HCT116 (cell line): ENCODE measurements around the gene DCUN1D2. TPM values are rescaled to one million over a fixed set of nuclear protein-coding genes. Genes with fewer than 3 reads are reported as not detected.

Experiments used
- ATAC-seq: fragments of 200-7000 bp; cut with Tn5 transposase; 2 replicates; pipeline ENCODE4 v1.9.1; 2020; ENCODE audit warnings: mild to moderate bottlenecking, moderate library complexity
- BruUV-seq: library from RNA; stranded (reverse); fragments of 400-500 nt; replicated peaks from 2 replicates; lab custom pipeline; 2021; lab: Mats Ljungman, UMichigan
- CTCF ChIA-PET: fragments of 300-600 bp; sonication (Branson Sonifier 250); formaldehyde crosslinking; loops from one replicate; lab custom pipeline; 2021; ENCODE audit warnings: antibody characterized with exemption; lab: Charles Lee
- POLR2A ChIA-PET: fragments of 300-600, 350-600 bp; sonication (Branson Sonifier 250); formaldehyde crosslinking; loops from one replicate; lab custom pipeline; 2021; ENCODE audit warnings: antibody characterized with exemption; lab: Charles Lee
- RAD21 ChIA-PET, 2 experiments: fragments of 300-600 bp; sonication (Branson Sonifier 250); formaldehyde crosslinking; loops; one replicate each; lab custom pipeline; 2023; ENCODE audit warnings: low total read pairs in 2 of 2; ENCODE audit not compliant: uncharacterized antibody in 2 of 2, unreplicated experiment in 2 of 2, low non-redundant PET in 1 of 2; lab: Charles Lee
- DNase-seq: peaks from one replicate; pipeline ENCODE4 v3.0.0-alpha.2; 2010; ENCODE audit warnings: low read depth, low spot score
- H2AFZ ChIP-seq: fragments of 200-600 bp; shearing (Covaris generic), sonication (generic); 2 replicates; pipeline ENCODE4 v1.6.1; 2017; ENCODE audit warnings: low read depth, mixed run types, mixed read lengths, antibody characterized with exemption, low read length; ENCODE audit not compliant: poor library complexity, severe bottlenecking
- H3K27ac ChIP-seq: 2 replicates; pipeline ENCODE4 v1.5.1; 2012; ENCODE audit warnings: low read depth, low read length
- H3K27me3 ChIP-seq: fragments of 200-600 bp; sonication (generic); 2 replicates; pipeline ENCODE4 v1.6.1; 2016; ENCODE audit warnings: mixed run types, low read length, mixed read lengths; ENCODE audit not compliant: insufficient read depth
- H3K36me3 ChIP-seq, 2 experiments: fragments of 200-500 bp in 1 of 2; fragments of 200-600 bp in 1 of 2; sonication (Bioruptor generic) in 1 of 2; sonication (generic) in 1 of 2; 2 replicates each; pipeline versions ENCODE4 v1.5.1 to v1.6.1; 2014 to 2016; ENCODE audit warnings: low read length in 2 of 2, inconsistent platforms in 1 of 2, mixed read lengths in 1 of 2, mixed run types in 1 of 2; ENCODE audit not compliant: insufficient read depth in 2 of 2, control insufficient read depth in 1 of 2
- H3K4me1 ChIP-seq, 2 experiments: fragments of 200-600 bp in 1 of 2; sonication (generic) in 1 of 2; 2 replicates each; pipeline versions ENCODE4 v1.5.1 to v1.6.1; 2012 to 2017; ENCODE audit warnings: low read length in 2 of 2, inconsistent platforms in 1 of 2, mild to moderate bottlenecking in 1 of 2, mixed read lengths in 1 of 2, mixed run types in 1 of 2, moderate library complexity in 1 of 2; ENCODE audit not compliant: insufficient read depth in 2 of 2, control insufficient read depth in 1 of 2
- H3K4me2 ChIP-seq: fragments of 200-600 bp; sonication (generic); 2 replicates; pipeline ENCODE4 v1.6.1; 2017; ENCODE audit warnings: mixed run types, low read length, mixed read lengths
- H3K4me3 ChIP-seq, 2 experiments: fragments of 200-600 bp in 1 of 2; sonication (generic) in 1 of 2; replicated peaks in 1 of 2; 2 replicates each; pipeline ENCODE4 v1.5.1; 2011 to 2016; ENCODE audit warnings: low read length in 2 of 2, control low read depth in 1 of 2, low read depth in 1 of 2, mild to moderate bottlenecking in 1 of 2, mixed read lengths in 1 of 2, mixed run types in 1 of 2
- H3K79me2 ChIP-seq: fragments of 200-600 bp; sonication (generic); 2 replicates; pipeline ENCODE4 v1.6.1; 2017; ENCODE audit warnings: mild to moderate bottlenecking, mixed run types, low read length, moderate library complexity, mixed read lengths; ENCODE audit not compliant: insufficient read depth
- H3K9ac ChIP-seq: fragments of 200-600 bp; sonication (generic); 2 replicates; pipeline ENCODE4 v1.6.1; 2016; ENCODE audit warnings: low read length, mixed read lengths
- H3K9me2 ChIP-seq: fragments of 200-600 bp; sonication (generic), shearing (Covaris generic); 2 replicates; pipeline ENCODE4 v1.6.1; 2017; ENCODE audit warnings: mixed run types, mild to moderate bottlenecking, moderate library complexity; ENCODE audit not compliant: insufficient read depth
- H3K9me3 ChIP-seq, 2 experiments: fragments of 200-500 bp in 1 of 2; fragments of 200-600 bp in 1 of 2; sonication (Bioruptor generic) in 1 of 2; sonication (generic) in 1 of 2; 2 replicates each; pipeline ENCODE4 v1.6.1; 2014 to 2017; ENCODE audit warnings: low read length in 2 of 2, mixed read lengths in 2 of 2, inconsistent platforms in 1 of 2, low read depth in 1 of 2, mild to moderate bottlenecking in 1 of 2, mixed run types in 1 of 2, moderate library complexity in 1 of 2; ENCODE audit not compliant: control insufficient read depth in 1 of 2, insufficient read depth in 1 of 2
- H4K20me1 ChIP-seq: fragments of 200-600 bp; sonication (generic), shearing (Covaris generic); 2 replicates; pipeline ENCODE4 v1.6.1; 2017; ENCODE audit warnings: mixed run types, mild to moderate bottlenecking, moderate library complexity; ENCODE audit not compliant: insufficient read depth
- EZH2 ChIP-seq: fragments of 200-600 bp; sonication (generic); IDR thresholded peaks from 2 replicates; pipeline ENCODE4 v1.6.1; 2017; ENCODE audit warnings: antibody characterized with exemption, mixed run types
- EZH2phosphoT487 ChIP-seq: fragments of 200-600 bp; IDR thresholded peaks from 2 replicates; pipeline ENCODE4 v1.6.1; 2018; ENCODE audit warnings: antibody characterized with exemption, borderline replicate concordance
- FOSL1 ChIP-seq: IDR thresholded peaks from 2 replicates; pipeline ENCODE4 v1.6.1; 2012; ENCODE audit warnings: low read depth
- JUND ChIP-seq: IDR thresholded peaks from 2 replicates; pipeline ENCODE4 v1.6.1; 2012
- RAD21 ChIP-seq: IDR thresholded peaks from 2 replicates; pipeline ENCODE4 v1.6.1; 2012; ENCODE audit warnings: low read depth, mild to moderate bottlenecking
- YY1 ChIP-seq: IDR thresholded peaks from 2 replicates; pipeline ENCODE4 v1.6.1; 2011; ENCODE audit warnings: low read length, low read depth, moderate library complexity, mild to moderate bottlenecking; ENCODE audit not compliant: insufficient replicate concordance; ENCODE audit errors: extremely low read depth
- intact Hi-C: fragments of 100-400 bp; cut with micrococcal nuclease; formaldehyde crosslinking; loops from 2 replicates; pipeline ENCODE4 v1.10.0; 2022
- total RNA-seq: library from RNA; stranded (reverse); gene quantifications from one replicate; pipeline ENCODE4 v1.2.1, GENCODE V29; 2021; ENCODE audit not compliant: unreplicated experiment

The DCUN1D2 gene
- total RNA-seq, 1 experiment from 2014 or later = 25.4 TPM

GRCh38 chr13:113532156-113532806 is 41.8 kb upstream of the DCUN1D2 start:
- Histone ChIP-seq H3K9ac (no peak overlapping the region), H3K4me1 (peaks cover 0 to 9% of the 10 kb centered on the region in 2 experiments; a peak in 2 of 4 replicates), H3K36me3 (peaks cover 8 to 16% of the 10 kb centered on the region in 2 experiments; a peak in 3 of 4 replicates), H3K9me3 (no peaks in the 10 kb centered on the region), H3K4me3 (no peak overlapping the region), H2AFZ (no peak overlapping the region), H4K20me1 (no peaks in the 10 kb centered on the region), H3K27me3 (no peaks in the 10 kb centered on the region), H3K4me2 (0 out of 2 replicates have a peak overlapping the region, but pooled peaks have one; percentile 21), H3K27ac (no peak overlapping the region), H3K79me2 (no peaks in the 10 kb centered on the region), H3K9me2 (no peaks in the 10 kb centered on the region)
- BruUV-seq = no TSS peak
- POLR2A ChIA-PET = no interaction called here
- DNase-seq = no peak
- RAD21 ChIA-PET = no interaction called here
- TF ChIP-seq RAD21 (no peak), EZH2phosphoT487 (no peak), FOSL1 (no peak)
- intact Hi-C loops = no loop called here
- no peak; the same call in 1 of the 2 replicates for ATAC-seq
- CTCF ChIA-PET = no interaction called here

- H2AFZ ChIP-seq = no peak overlapping the region
- no peaks in the 10 kb centered on the region for H3K9me2 ChIP-seq
- H3K9me3 ChIP-seq = no peaks in the 10 kb centered on the region
- CTCF ChIA-PET = no interaction called here
- no peaks in the 10 kb centered on the region for H4K20me1 ChIP-seq
- RAD21 ChIA-PET = no interaction called here
- no peak overlapping the region for H3K27ac ChIP-seq
- no peaks in the 10 kb centered on the region for H3K79me2 ChIP-seq
- POLR2A ChIA-PET = no interaction called here
- intact Hi-C loops = no loop called here
- ATAC-seq (no peak), DNase-seq (no peak)
- peaks cover 0 to 9% of the 10 kb centered on the region in 2 experiments; a peak in 2 of 4 replicates for H3K4me1 ChIP-seq
- H3K36me3 ChIP-seq = peaks cover 10 to 16% of the 10 kb centered on the region in 2 experiments; a peak in 3 of 4 replicates
- no peak overlapping the region for H3K9ac ChIP-seq
- no peak overlapping the region for H3K4me3 ChIP-seq
- H3K4me2 ChIP-seq = no peak overlapping the region
- BruUV-seq = no TSS peak
- TF ChIP-seq EZH2 = no peak
- TF ChIP-seq JUND = no peak
- TF ChIP-seq YY1 = no peak
- H3K27me3 ChIP-seq = no peaks in the 10 kb centered on the region
These were observed 40.7 kb upstream of the DCUN1D2 start for GRCh38 chr13:113531041-113531873.
